ENCODE results near the gene ZBTB21. TPM values are rescaled to one million over a fixed set of nuclear protein-coding genes. Genes with fewer than 3 reads are reported as not detected.

ZBTB21 gene
- total RNA-seq, 2 experiments from 2014 or later: 132 to 139 TPM

DNA sequence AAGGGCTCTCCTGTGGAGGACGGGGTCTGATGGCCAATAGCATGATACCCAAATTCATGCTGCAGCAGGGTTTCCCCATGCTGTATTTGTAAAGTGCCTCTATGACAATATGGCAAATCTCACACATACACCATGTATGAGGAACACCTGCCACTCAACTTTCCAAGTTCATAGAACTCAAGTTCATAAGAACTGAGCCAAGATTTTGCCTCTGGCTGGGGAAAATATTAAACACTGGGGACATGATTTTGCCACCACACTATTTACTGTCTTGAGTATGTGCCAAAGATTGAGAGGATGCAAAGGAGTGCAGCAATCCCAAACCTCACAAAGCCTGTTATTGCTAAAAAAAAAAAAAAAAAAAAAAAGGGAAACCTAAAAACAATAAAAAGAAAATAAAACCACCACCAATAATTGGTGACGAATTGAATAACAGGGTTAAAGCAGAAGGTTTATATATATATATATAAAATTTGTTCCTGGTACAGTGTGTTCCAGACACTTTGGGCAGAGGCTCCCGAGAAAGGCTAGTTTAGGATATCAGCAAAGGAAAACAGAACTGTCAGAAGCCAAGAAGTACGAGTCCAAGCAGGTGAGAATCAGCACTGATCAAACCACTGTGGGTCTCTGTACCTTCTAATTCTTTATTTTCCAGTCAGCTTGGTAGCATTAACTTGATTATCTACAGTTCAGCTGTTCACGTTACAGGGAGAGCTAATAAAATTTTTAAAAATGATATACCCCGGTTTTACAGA lies 24.3 kb downstream of the ZBTB21 start:
- POLR2A ChIA-PET: no interaction called here
- Mint-ChIP-seq H3K27me3 (no peaks in the 10 kb centered on the region), H3K27ac (no peak overlapping the region), H3K36me3 (ENCODE audit: low read depth) (peaks cover 12% of the 10 kb centered on the region), H3K4me1 (ENCODE audit: low read depth) (no peaks in the 10 kb centered on the region), H3K4me3 (no peak overlapping the region), H3K9me3 (peaks cover 8% of the 10 kb centered on the region)
- H3K4me1 ChIP-seq (ENCODE audit: insufficient read depth, low read length): no peaks in the 10 kb centered on the region
- no peaks in the 10 kb centered on the region for H3K9me3 ChIP-seq (ENCODE audit: control insufficient read depth in 1 of 2, insufficient read depth in 1 of 2, low read length in 2 of 2)
- ATAC-seq (ENCODE audit: poor library complexity) (no peak), DNase-seq (no peak)
- no peak overlapping the region for H3K4me3 ChIP-seq (ENCODE audit: low read length)
- intact Hi-C loops (cut with DNase I, micrococcal nuclease): no loop called here
- TF ChIP-seq, protein P1, sequence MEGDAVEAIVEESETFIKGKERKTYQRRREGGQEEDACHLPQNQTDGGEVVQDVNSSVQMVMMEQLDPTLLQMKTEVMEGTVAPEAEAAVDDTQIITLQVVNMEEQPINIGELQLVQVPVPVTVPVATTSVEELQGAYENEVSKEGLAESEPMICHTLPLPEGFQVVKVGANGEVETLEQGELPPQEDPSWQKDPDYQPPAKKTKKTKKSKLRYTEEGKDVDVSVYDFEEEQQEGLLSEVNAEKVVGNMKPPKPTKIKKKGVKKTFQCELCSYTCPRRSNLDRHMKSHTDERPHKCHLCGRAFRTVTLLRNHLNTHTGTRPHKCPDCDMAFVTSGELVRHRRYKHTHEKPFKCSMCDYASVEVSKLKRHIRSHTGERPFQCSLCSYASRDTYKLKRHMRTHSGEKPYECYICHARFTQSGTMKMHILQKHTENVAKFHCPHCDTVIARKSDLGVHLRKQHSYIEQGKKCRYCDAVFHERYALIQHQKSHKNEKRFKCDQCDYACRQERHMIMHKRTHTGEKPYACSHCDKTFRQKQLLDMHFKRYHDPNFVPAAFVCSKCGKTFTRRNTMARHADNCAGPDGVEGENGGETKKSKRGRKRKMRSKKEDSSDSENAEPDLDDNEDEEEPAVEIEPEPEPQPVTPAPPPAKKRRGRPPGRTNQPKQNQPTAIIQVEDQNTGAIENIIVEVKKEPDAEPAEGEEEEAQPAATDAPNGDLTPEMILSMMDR (IDR thresholded peaks at IDR 0.05): no peak
- H3K27me3 ChIP-seq (ENCODE audit: control insufficient read depth in 1 of 2, insufficient read depth in 2 of 2, low read length in 2 of 2): no peaks in the 10 kb centered on the region
- CTCF ChIA-PET: no interaction called here
- no peak overlapping the region for H3K27ac ChIP-seq (ENCODE audit: low read depth in 1 of 2, low read length in 2 of 2)
- peaks cover under 1% of the 10 kb centered on the region for H3K36me3 ChIP-seq (ENCODE audit: insufficient read depth, low read length)

DNA sequence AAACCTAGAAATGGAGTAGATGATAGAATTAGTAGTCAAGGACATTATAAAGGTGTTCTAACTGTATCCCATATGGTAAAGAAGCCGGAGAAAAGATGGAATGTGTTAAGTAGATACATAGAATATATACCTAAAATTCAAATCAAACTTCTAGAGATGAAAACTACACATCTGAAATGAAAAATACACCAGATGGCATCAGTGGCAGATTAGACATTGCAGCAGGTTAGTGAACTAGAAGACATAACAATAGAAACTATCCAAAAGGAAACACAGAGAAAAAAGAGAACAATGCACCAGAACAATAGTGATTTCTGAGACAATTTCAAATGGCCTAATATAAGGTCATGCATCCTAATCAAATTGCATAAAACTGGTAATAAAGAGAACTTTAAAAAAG lies 26.9 kb downstream of the ZBTB21 start:
- no peak overlapping the region for H3K27ac ChIP-seq (ENCODE audit: low read depth in 1 of 2, low read length in 2 of 2)
- TF ChIP-seq, protein P1 (IDR thresholded peaks at IDR 0.05): no peak
- CTCF ChIA-PET: no interaction called here
- H3K27me3 ChIP-seq (ENCODE audit: control insufficient read depth in 1 of 2, insufficient read depth in 2 of 2, low read length in 2 of 2): peaks cover 0 to 4% of the 10 kb centered on the region in 2 experiments
- Mint-ChIP-seq H3K9me3 (peaks cover 8% of the 10 kb centered on the region), H3K27ac (no peak overlapping the region), H3K4me1 (ENCODE audit: low read depth) (no peaks in the 10 kb centered on the region), H3K36me3 (ENCODE audit: low read depth) (no peaks in the 10 kb centered on the region), H3K27me3 (no peaks in the 10 kb centered on the region), H3K4me3 (no peak overlapping the region)
- DNase-seq (no peak), ATAC-seq (ENCODE audit: poor library complexity) (no peak)
- intact Hi-C loops (cut with DNase I, micrococcal nuclease): no loop called here
- no peaks in the 10 kb centered on the region for H3K9me3 ChIP-seq (ENCODE audit: control insufficient read depth in 1 of 2, insufficient read depth in 1 of 2, low read length in 2 of 2)
- no peaks in the 10 kb centered on the region for H3K4me1 ChIP-seq (ENCODE audit: insufficient read depth, low read length)
- POLR2A ChIA-PET: no interaction called here
- H3K4me3 ChIP-seq (ENCODE audit: low read length): no peak overlapping the region
- H3K36me3 ChIP-seq (ENCODE audit: insufficient read depth, low read length): no peaks in the 10 kb centered on the region

DNA sequence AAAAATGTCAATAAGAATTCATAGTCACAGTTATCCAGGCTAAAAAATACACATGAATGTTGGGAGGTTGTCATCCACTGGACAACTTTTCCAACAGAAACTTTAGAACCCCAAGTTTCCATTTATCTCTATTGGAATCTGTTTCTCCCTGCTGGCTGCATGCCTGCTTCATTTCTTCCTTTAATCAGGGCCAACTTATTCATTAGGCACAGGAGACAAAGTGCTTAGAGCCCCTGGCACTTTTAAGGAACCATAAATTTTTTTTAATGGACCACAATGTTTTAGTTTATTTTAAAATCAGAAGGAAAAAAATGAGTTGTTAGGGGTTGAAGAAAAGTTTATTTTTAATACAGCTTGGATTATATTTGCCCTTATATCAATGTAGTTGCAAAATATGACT lies 29.6 kb downstream of the ZBTB21 start:
- H3K4me1 Mint-ChIP-seq (ENCODE audit: low read depth): no peaks in the 10 kb centered on the region
- no peak overlapping the region for H3K27ac Mint-ChIP-seq
- intact Hi-C loops (cut with DNase I, micrococcal nuclease): no loop called here
- CTCF ChIA-PET: no interaction called here
- no peak overlapping the region for H3K4me3 ChIP-seq (ENCODE audit: low read length)
- H3K4me1 ChIP-seq (ENCODE audit: insufficient read depth, low read length): no peaks in the 10 kb centered on the region
- ATAC-seq (ENCODE audit: poor library complexity) (no peak), DNase-seq (no peak)
- peaks cover 8% of the 10 kb centered on the region for H3K9me3 Mint-ChIP-seq
- POLR2A ChIA-PET: no interaction called here
- no peaks in the 10 kb centered on the region for H3K36me3 Mint-ChIP-seq (ENCODE audit: low read depth)
- no peaks in the 10 kb centered on the region for H3K27me3 Mint-ChIP-seq
- TF ChIP-seq, protein P1 (IDR thresholded peaks at IDR 0.05): no peak
- H3K36me3 ChIP-seq (ENCODE audit: insufficient read depth, low read length): no peaks in the 10 kb centered on the region
- H3K4me3 Mint-ChIP-seq: no peak overlapping the region
- H3K27me3 ChIP-seq (ENCODE audit: control insufficient read depth in 1 of 2, insufficient read depth in 2 of 2, low read length in 2 of 2): peaks cover 0 to 4% of the 10 kb centered on the region in 2 experiments
- H3K9me3 ChIP-seq (ENCODE audit: control insufficient read depth in 1 of 2, insufficient read depth in 1 of 2, low read length in 2 of 2): no peaks in the 10 kb centered on the region
- no peak overlapping the region for H3K27ac ChIP-seq (ENCODE audit: low read depth in 1 of 2, low read length in 2 of 2)
